ENCODE measurements around the gene HDAC4. TPM values are rescaled to one million over a fixed set of nuclear protein-coding genes. Genes with fewer than 3 reads are reported as not detected.

Gene HDAC4
- polyA plus RNA-seq, 1 experiment = 4.4 TPM

DNA sequence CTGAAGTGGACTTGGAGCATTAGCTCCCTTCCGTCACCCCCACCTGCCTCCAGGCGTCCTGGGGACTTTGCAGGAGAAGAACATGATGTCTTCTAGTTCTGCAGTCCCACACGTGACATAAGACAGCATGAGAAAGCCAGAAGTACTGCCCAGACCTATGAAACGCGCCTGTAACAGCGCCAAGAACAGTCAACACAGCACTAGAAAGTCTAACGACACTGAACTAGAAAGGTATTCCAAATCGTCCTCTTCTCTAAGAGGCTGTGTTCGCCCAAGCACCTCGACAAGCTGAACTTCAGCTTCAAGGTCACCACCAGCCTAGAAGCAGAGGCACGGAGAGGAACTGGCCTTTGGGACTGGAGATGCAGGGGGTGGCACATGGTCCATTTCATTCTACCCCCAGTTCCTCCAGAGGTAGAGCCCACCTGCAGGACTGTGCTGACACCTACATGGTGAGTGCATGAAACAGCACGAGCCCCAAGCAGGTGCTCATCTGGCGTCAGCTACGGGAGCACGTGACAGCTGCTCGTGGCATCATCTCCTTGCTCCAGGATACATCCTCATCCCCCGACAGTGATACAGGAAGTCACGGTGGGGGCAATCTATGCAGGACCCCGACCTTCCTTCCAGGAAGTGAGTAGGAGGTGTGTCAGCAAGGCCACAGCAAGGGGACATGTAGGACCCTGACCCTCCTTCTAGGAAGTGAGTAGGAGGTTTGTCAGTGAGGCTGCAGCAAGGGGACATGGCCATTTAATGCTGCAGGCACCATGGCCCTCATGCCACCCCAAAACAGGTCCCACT, 3.7 kb downstream of the HDAC4 start:
- TF ChIP-seq, protein P1, sequence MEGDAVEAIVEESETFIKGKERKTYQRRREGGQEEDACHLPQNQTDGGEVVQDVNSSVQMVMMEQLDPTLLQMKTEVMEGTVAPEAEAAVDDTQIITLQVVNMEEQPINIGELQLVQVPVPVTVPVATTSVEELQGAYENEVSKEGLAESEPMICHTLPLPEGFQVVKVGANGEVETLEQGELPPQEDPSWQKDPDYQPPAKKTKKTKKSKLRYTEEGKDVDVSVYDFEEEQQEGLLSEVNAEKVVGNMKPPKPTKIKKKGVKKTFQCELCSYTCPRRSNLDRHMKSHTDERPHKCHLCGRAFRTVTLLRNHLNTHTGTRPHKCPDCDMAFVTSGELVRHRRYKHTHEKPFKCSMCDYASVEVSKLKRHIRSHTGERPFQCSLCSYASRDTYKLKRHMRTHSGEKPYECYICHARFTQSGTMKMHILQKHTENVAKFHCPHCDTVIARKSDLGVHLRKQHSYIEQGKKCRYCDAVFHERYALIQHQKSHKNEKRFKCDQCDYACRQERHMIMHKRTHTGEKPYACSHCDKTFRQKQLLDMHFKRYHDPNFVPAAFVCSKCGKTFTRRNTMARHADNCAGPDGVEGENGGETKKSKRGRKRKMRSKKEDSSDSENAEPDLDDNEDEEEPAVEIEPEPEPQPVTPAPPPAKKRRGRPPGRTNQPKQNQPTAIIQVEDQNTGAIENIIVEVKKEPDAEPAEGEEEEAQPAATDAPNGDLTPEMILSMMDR (IDR thresholded peaks at IDR 0.05; ENCODE audit: insufficient read depth, low read depth, low read length) = no peak
- ChIA-PET POLR2A (no interaction called here), CTCF (interaction anchor here (2.1 kb wide), 1 partner anchor 254 kb away, joined by 6 read pairs; no protein-coding TSS in a partner anchor)

DNA sequence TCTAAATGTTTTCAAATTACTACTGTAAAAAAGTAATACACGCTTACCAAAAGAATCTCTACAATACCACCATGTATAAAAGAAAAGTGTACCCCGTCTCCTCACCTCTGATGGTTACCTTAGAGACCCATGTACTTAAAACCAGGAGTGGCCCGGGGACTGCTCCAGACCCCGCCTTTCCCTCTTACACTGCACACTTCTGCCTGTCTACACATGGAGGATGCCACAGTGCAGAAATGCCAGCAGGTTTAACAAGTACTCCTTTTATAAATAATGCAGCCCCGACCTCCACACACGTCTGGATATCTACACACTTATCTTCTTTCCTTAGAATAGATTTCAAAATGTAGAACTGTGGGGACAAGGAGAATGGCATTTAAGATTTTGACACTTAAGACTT, 5.3 kb downstream of the HDAC4 start:
- POLR2A ChIA-PET = no interaction called here
- H3K27me3 ChIP-seq (ENCODE audit: control insufficient read depth, insufficient read depth, low read length) = no peaks in the 10 kb centered on the region
- CTCF ChIA-PET = no interaction called here

More for the DNA sequence above, 3.7 kb downstream of the HDAC4 start:
- Histone ChIP-seq H3K4me3 (ENCODE audit: low read depth, low read length) (no peak overlapping the region), H3K36me3 (ENCODE audit: control insufficient read depth, insufficient read depth, low read length) (no peaks in the 10 kb centered on the region), H3K27me3 (ENCODE audit: control insufficient read depth, insufficient read depth, low read length) (no peaks in the 10 kb centered on the region)
- no peak for DNase-seq (ENCODE audit: low read depth)

GRCh38 chr2:239394978-239395377, 5.8 kb downstream of the HDAC4 start:
- POLR2A ChIA-PET = no interaction called here
- no peak overlapping the region for H3K4me3 ChIP-seq (ENCODE audit: low read depth, low read length)
- no peak for DNase-seq (ENCODE audit: low read depth)
- CTCF ChIA-PET = interaction anchor here (0.7 kb wide), 1 partner anchor 15 kb away, joined by 4 read pairs; no protein-coding TSS in a partner anchor
- TF ChIP-seq, protein P1 (IDR thresholded peaks at IDR 0.05; ENCODE audit: insufficient read depth, low read depth, low read length) = no peak
- no peaks in the 10 kb centered on the region for H3K36me3 ChIP-seq (ENCODE audit: control insufficient read depth, insufficient read depth, low read length)
- H3K27me3 ChIP-seq (ENCODE audit: control insufficient read depth, insufficient read depth, low read length) = no peaks in the 10 kb centered on the region

More for the DNA sequence above, 5.3 kb downstream of the HDAC4 start:
- no peak for DNase-seq (ENCODE audit: low read depth)
- TF ChIP-seq, protein P1 (IDR thresholded peaks at IDR 0.05; ENCODE audit: insufficient read depth, low read depth, low read length) = no peak
- H3K4me3 ChIP-seq (ENCODE audit: low read depth, low read length) = no peak overlapping the region
- H3K36me3 ChIP-seq (ENCODE audit: control insufficient read depth, insufficient read depth, low read length) = no peaks in the 10 kb centered on the region

GRCh38 chr2:239394346-239394945, 6.4 kb downstream of the HDAC4 start:
- Histone ChIP-seq H3K4me3 (ENCODE audit: low read depth, low read length) (no peak overlapping the region), H3K27me3 (ENCODE audit: control insufficient read depth, insufficient read depth, low read length) (no peaks in the 10 kb centered on the region), H3K36me3 (ENCODE audit: control insufficient read depth, insufficient read depth, low read length) (no peaks in the 10 kb centered on the region)
- ChIA-PET POLR2A (no interaction called here), CTCF (interaction anchor here (0.7 kb wide), 1 partner anchor 14 kb away, joined by 4 read pairs; no protein-coding TSS in a partner anchor)
- TF ChIP-seq, protein P1 (IDR thresholded peaks at IDR 0.05; ENCODE audit: insufficient read depth, low read depth, low read length) = no peak
- no peak for DNase-seq (ENCODE audit: low read depth)

- Histone ChIP-seq H3K27me3 (ENCODE audit: control insufficient read depth, insufficient read depth, low read length) (no peaks in the 10 kb centered on the region), H3K4me3 (ENCODE audit: low read depth, low read length) (no peak overlapping the region), H3K36me3 (ENCODE audit: control insufficient read depth, insufficient read depth, low read length) (no peaks in the 10 kb centered on the region)
- DNase-seq (ENCODE audit: low read depth) = no peak
- TF ChIP-seq, protein P1 (IDR thresholded peaks at IDR 0.05; ENCODE audit: insufficient read depth, low read depth, low read length) = no peak
- POLR2A ChIA-PET = no interaction called here
- CTCF ChIA-PET = interaction anchor here (0.7 kb wide), 1 partner anchor 14 kb away, joined by 4 read pairs; no protein-coding TSS in a partner anchor
Observed at GRCh38 chr2:239393941-239394340, 6.9 kb downstream of the HDAC4 start.
